ENCODE results near the gene SGSM2. TPM values are rescaled to one million over a fixed set of nuclear protein-coding genes. Genes with fewer than 3 reads are reported as not detected.

SGSM2 gene
- polyA plus RNA-seq, 3 donors: 3.0 to 130 (median 3.5) TPM

GRCh38 chr17:2317796-2318195, 19.5 kb upstream of the SGSM2 start:
- Mint-ChIP-seq H3K4me3 (no peak overlapping the region), H3K9me3 (no peaks in the 10 kb centered on the region), H3K27me3 (ENCODE audit: low read depth in 3 of 3) (no peaks in the 10 kb centered on the region), H3K27ac (no peak overlapping the region), H3K36me3 (peaks cover 13 to 25% of the 10 kb centered on the region in 2 donors), H3K4me1 (peaks cover 8% of the 10 kb centered on the region)
- Histone ChIP-seq H3K27me3 (ENCODE audit: control insufficient read depth in 2 of 2, insufficient read depth in 2 of 2, low read length in 2 of 2) (no peaks in the 10 kb centered on the region), H3K79me2 (ENCODE audit: insufficient read depth, low read length) (no peaks in the 10 kb centered on the region), H3K4me2 (replicated peaks; ENCODE audit: extremely low read depth, low read length, poor library complexity, severe bottlenecking) (no peak overlapping the region), H2AFZ (ENCODE audit: insufficient read depth, low read depth, low read length, poor library complexity, severe bottlenecking) (no peak overlapping the region), H3K36me3 (replicated peaks in 1 of 2; ENCODE audit: control insufficient read depth in 1 of 2, insufficient read depth in 2 of 2, low read length in 2 of 2) (peaks cover 7 to 20% of the 10 kb centered on the region in 2 donors), H3K9ac (ENCODE audit: insufficient read depth, low read length, poor library complexity, severe bottlenecking) (no peak overlapping the region), H3K4me3 (replicated peaks in 1 of 3; ENCODE audit: low read depth in 2 of 3, low read length in 3 of 3) (no peak overlapping the region), H4K20me1 (ENCODE audit: insufficient read depth, low read length) (no peaks in the 10 kb centered on the region), H3K27ac (ENCODE audit: low read depth in 1 of 2, low read length in 2 of 2) (no peak overlapping the region), H3K9me3 (replicated peaks in 1 of 2; ENCODE audit: control insufficient read depth in 1 of 2, insufficient read depth in 1 of 2, low read length in 2 of 2) (no peaks in the 10 kb centered on the region), H3K4me1 (ENCODE audit: control insufficient read depth in 1 of 2, insufficient read depth in 2 of 2, low read length in 2 of 2) (no peaks in the 10 kb centered on the region)
- 97% methylated on average over 3 of the region's 3 CpGs for WGBS (ENCODE audit: insufficient coverage)
- intact Hi-C loops (cut with micrococcal nuclease): no loop called here
- DNase-seq: no peak
- TF ChIP-seq, protein P1, sequence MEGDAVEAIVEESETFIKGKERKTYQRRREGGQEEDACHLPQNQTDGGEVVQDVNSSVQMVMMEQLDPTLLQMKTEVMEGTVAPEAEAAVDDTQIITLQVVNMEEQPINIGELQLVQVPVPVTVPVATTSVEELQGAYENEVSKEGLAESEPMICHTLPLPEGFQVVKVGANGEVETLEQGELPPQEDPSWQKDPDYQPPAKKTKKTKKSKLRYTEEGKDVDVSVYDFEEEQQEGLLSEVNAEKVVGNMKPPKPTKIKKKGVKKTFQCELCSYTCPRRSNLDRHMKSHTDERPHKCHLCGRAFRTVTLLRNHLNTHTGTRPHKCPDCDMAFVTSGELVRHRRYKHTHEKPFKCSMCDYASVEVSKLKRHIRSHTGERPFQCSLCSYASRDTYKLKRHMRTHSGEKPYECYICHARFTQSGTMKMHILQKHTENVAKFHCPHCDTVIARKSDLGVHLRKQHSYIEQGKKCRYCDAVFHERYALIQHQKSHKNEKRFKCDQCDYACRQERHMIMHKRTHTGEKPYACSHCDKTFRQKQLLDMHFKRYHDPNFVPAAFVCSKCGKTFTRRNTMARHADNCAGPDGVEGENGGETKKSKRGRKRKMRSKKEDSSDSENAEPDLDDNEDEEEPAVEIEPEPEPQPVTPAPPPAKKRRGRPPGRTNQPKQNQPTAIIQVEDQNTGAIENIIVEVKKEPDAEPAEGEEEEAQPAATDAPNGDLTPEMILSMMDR (IDR thresholded peaks at IDR 0.05): no peak

DNA sequence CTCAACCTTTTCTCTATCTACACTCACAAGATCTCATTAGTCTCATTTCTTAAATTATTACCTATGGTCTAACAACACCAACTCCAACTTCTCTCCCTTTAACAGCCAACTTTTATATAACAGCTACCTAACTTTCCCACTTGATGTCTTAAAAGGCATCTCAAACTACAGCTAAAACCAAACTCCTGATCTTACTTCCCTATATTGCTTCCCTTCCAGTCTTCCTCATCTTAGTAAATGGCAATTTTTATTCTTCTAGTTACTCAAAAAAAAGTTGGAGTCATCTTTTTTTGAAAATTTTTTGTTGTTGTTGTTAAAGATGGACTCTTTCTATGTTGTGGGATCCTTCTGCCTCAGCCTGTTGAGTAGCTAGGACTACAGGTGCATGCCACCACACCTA, 18.2 kb upstream of the SGSM2 start:
- Histone ChIP-seq H3K9me3 (replicated peaks in 1 of 2; ENCODE audit: control insufficient read depth in 1 of 2, insufficient read depth in 1 of 2, low read length in 2 of 2) (no peaks in the 10 kb centered on the region), H4K20me1 (ENCODE audit: insufficient read depth, low read length) (no peaks in the 10 kb centered on the region), H3K4me3 (replicated peaks in 1 of 3; ENCODE audit: low read depth in 2 of 3, low read length in 3 of 3) (no peak overlapping the region), H3K9ac (ENCODE audit: insufficient read depth, low read length, poor library complexity, severe bottlenecking) (no peak overlapping the region), H3K4me2 (replicated peaks; ENCODE audit: extremely low read depth, low read length, poor library complexity, severe bottlenecking) (no peak overlapping the region), H3K4me1 (ENCODE audit: control insufficient read depth in 1 of 2, insufficient read depth in 2 of 2, low read length in 2 of 2) (no peaks in the 10 kb centered on the region), H3K27ac (ENCODE audit: low read depth in 1 of 2, low read length in 2 of 2) (no peak overlapping the region), H3K27me3 (ENCODE audit: control insufficient read depth in 2 of 2, insufficient read depth in 2 of 2, low read length in 2 of 2) (no peaks in the 10 kb centered on the region), H3K36me3 (replicated peaks in 1 of 2; ENCODE audit: control insufficient read depth in 1 of 2, insufficient read depth in 2 of 2, low read length in 2 of 2) (peaks cover 19 to 32% of the 10 kb centered on the region in 2 donors), H3K79me2 (ENCODE audit: insufficient read depth, low read length) (no peaks in the 10 kb centered on the region), H2AFZ (ENCODE audit: insufficient read depth, low read depth, low read length, poor library complexity, severe bottlenecking) (no peak overlapping the region)
- no peaks in the 10 kb centered on the region for H3K9me3 Mint-ChIP-seq
- TF ChIP-seq, protein P1 (IDR thresholded peaks at IDR 0.05): no peak
- intact Hi-C loops (cut with micrococcal nuclease): no loop called here
- H3K36me3 Mint-ChIP-seq: peaks cover 26 to 38% of the 10 kb centered on the region in 2 donors
- H3K4me1 Mint-ChIP-seq: peaks cover 8% of the 10 kb centered on the region
- no peak for DNase-seq
- no peaks in the 10 kb centered on the region for H3K27me3 Mint-ChIP-seq (ENCODE audit: low read depth in 3 of 3)
- H3K27ac Mint-ChIP-seq: peak overlapping the region in 1 of 7 donors; percentile 0
- no peak overlapping the region for H3K4me3 Mint-ChIP-seq

Data from CD14-positive monocyte (primary cell).